ENCODE data around the gene KDF1. TPM values are rescaled to one million over a fixed set of nuclear protein-coding genes. Genes with fewer than 3 reads are reported as not detected.

The KDF1 gene
- total and polyA plus RNA-seq, 4 donors, result 6.6 to 12.5 (median 8.8) TPM

DNA sequence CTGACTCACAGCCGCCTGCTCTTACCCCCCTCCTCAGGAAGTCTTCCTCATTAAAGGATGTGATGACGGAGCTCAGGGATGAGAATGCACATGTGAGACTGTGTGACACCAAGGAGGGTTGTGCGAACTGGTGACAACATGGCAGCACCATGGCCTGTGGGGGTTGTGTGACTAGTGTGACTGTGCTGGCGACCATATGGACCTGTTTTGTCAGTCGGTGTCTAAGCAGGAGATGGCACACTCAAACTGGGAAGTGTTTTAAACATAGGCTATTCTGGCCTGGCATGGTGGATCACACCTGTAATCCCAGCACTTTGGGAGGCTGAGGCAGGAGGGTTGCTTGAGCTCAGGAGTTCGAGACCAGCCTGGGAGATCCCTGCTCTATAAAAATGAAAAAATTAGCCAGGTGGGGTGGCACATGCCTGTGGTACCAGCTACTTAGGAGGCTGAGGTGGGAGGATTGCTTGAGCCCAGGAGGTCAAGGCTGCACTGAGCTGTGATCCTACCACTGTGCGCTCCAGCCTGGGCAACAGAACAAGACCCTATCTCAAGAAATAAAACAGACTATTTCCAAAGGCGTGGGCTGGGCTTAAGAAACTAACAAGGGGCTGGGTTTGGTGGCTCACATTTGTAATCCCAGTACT lies 40.7 kb upstream of the KDF1 start:
- ATAC-seq (ENCODE audit: insufficient read depth, low FRiP score), result no peak
- TF ChIP-seq, protein P1, sequence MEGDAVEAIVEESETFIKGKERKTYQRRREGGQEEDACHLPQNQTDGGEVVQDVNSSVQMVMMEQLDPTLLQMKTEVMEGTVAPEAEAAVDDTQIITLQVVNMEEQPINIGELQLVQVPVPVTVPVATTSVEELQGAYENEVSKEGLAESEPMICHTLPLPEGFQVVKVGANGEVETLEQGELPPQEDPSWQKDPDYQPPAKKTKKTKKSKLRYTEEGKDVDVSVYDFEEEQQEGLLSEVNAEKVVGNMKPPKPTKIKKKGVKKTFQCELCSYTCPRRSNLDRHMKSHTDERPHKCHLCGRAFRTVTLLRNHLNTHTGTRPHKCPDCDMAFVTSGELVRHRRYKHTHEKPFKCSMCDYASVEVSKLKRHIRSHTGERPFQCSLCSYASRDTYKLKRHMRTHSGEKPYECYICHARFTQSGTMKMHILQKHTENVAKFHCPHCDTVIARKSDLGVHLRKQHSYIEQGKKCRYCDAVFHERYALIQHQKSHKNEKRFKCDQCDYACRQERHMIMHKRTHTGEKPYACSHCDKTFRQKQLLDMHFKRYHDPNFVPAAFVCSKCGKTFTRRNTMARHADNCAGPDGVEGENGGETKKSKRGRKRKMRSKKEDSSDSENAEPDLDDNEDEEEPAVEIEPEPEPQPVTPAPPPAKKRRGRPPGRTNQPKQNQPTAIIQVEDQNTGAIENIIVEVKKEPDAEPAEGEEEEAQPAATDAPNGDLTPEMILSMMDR (IDR thresholded peaks at IDR 0.05; ENCODE audit: control extremely low read depth, extremely low read depth), result no peak
- Histone ChIP-seq H3K4me3 (no peak overlapping the region), H3K27me3 (ENCODE audit: control insufficient read depth in 3 of 3, insufficient read depth in 3 of 3, low read length in 2 of 3) (peaks cover 0 to 9% (median 7%) of the 10 kb centered on the region in 3 donors), H3K36me3 (ENCODE audit: control insufficient read depth in 4 of 4, insufficient read depth in 4 of 4, low read length in 4 of 4) (peaks cover 0 to 1% (median 0%) of the 10 kb centered on the region in 4 donors), H3K4me1 (ENCODE audit: control insufficient read depth in 5 of 5, insufficient read depth in 5 of 5, low read length in 5 of 5) (peaks cover 3 to 34% (median 18%) of the 10 kb centered on the region in 5 donors), H3K9me3 (ENCODE audit: control insufficient read depth in 4 of 4, insufficient read depth in 3 of 4, low read length in 3 of 4) (no peaks in the 10 kb centered on the region), H3K9ac (ENCODE audit: insufficient read depth in 1 of 2, low read length in 2 of 2) (no peak overlapping the region), H3K27ac (ENCODE audit: low read depth in 1 of 2, low read length in 1 of 2) (peak overlapping the region in 1 of 2 donors; percentile 68)
- DNase-seq, result no peak
- WGBS, 2 donors, result 73 to 86% methylated on average over 8 of the region's 8 CpGs

DNA sequence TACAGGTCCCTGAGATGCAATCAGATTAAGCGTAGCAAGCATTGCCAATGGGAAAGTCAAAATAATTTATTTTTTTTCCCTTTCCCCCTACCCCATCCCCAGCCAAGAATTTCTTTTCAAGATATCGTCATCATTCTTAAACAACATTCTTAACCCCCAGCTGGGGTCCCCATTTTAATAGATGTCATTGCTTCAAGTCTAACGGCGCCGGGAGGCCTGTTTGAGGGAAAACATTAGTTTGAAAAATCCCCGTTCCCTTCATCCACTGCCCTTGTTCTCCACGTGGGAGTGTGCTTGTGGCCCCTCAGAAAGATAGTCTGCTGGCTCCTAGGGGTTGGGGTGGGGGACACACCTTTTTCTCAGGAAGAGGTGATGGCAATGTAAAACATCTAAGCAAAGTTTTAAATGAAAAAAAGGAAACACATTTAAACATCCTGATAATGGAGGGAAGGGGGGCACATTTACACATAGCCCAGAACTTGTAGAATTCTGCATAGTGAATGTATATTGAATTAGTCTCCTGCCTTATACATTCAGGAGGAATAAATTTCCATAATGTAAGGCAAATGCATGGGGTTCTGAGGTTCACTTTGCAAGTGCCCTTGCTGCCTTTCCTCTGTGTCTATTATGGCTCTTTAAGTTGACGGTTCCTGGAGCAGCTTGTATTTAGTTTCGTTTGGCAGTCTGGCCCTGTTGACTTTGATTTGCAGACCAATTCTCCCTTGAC lies 40.0 kb upstream of the KDF1 start:
- DNase-seq (peak in 1 of 3 donors; percentile 42), ATAC-seq (ENCODE audit: insufficient read depth, low FRiP score) (no peak)
- Histone ChIP-seq H3K27me3 (ENCODE audit: control insufficient read depth in 3 of 3, insufficient read depth in 3 of 3, low read length in 2 of 3) (peaks cover 0 to 16% (median 14%) of the 10 kb centered on the region in 3 donors), H3K36me3 (ENCODE audit: control insufficient read depth in 4 of 4, insufficient read depth in 4 of 4, low read length in 4 of 4) (no peaks in the 10 kb centered on the region), H3K4me1 (ENCODE audit: control insufficient read depth in 5 of 5, insufficient read depth in 5 of 5, low read length in 5 of 5) (peaks cover 3 to 28% (median 18%) of the 10 kb centered on the region in 5 donors), H3K9ac (ENCODE audit: insufficient read depth in 1 of 2, low read length in 2 of 2) (no peak overlapping the region), H3K9me3 (ENCODE audit: control insufficient read depth in 4 of 4, insufficient read depth in 3 of 4, low read length in 3 of 4) (no peaks in the 10 kb centered on the region), H3K27ac (ENCODE audit: low read depth in 1 of 2, low read length in 1 of 2) (peak overlapping the region; percentile 78 to 81), H3K4me3 (no peak overlapping the region)
- 77 to 79% methylated on average over 9 of the region's 9 CpGs for WGBS, 2 donors
- TF ChIP-seq, protein P1 (IDR thresholded peaks at IDR 0.05; ENCODE audit: control extremely low read depth, extremely low read depth), result no peak

DNA sequence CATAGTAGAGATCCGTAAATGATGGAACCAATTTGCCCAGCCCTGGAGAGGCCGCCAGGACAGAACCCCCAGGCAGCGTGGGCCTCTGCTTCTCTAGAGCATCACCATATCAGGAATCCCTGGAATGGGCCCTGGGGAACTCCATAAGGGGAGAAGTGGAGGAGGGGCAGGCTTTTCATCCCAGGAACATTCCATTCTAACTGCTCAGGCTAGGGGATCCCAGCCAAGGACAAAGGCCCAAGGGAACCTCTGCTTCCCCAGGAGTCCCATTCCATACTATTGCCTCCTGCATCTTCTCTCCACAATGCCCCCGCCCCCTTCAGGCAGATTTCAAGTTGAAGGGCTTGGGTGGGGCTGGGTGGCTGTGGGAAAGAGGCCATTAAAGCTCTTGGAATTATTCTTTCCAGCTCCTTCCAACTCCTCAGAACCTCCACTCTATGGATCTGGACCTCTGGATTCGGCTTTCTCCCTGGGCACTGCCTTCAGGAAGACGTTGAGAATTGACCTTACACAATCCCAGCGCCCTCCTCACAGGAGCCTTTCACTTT lies 39.2 kb upstream of the KDF1 start:
- WGBS, 2 donors, result 55 to 69% methylated on average over 7 of the region's 7 CpGs
- no peaks in the 10 kb centered on the region for H3K9me3 ChIP-seq (ENCODE audit: control insufficient read depth in 4 of 4, insufficient read depth in 3 of 4, low read length in 3 of 4)
- TF ChIP-seq, protein P1 (IDR thresholded peaks at IDR 0.05; ENCODE audit: control extremely low read depth, extremely low read depth), result no peak
- peak; percentile 63 to 72 (median 65) for DNase-seq
- no peak overlapping the region for H3K9ac ChIP-seq (ENCODE audit: insufficient read depth in 1 of 2, low read length in 2 of 2)
- peak; percentile 54 for ATAC-seq (ENCODE audit: insufficient read depth, low FRiP score)
- peaks cover 0 to 24% (median 21%) of the 10 kb centered on the region in 3 donors for H3K27me3 ChIP-seq (ENCODE audit: control insufficient read depth in 3 of 3, insufficient read depth in 3 of 3, low read length in 2 of 3)
- no peak overlapping the region for H3K4me3 ChIP-seq
- H3K4me1 ChIP-seq (ENCODE audit: control insufficient read depth in 5 of 5, insufficient read depth in 5 of 5, low read length in 5 of 5), result peaks cover 3 to 26% (median 18%) of the 10 kb centered on the region in 5 donors
- H3K36me3 ChIP-seq (ENCODE audit: control insufficient read depth in 4 of 4, insufficient read depth in 4 of 4, low read length in 4 of 4), result no peaks in the 10 kb centered on the region
- peak overlapping the region; percentile 78 to 81 for H3K27ac ChIP-seq (ENCODE audit: low read depth in 1 of 2, low read length in 1 of 2)
